H9 (cell line): ENCODE measurements around the gene ADAM19. TPM values are rescaled to one million over a fixed set of nuclear protein-coding genes. Genes with fewer than 3 reads are reported as not detected.

Experiments
- DNase-seq: peaks from one replicate; pipeline ENCODE4 v3.0.0-alpha.2; 2017
- H2AFZ ChIP-seq: one replicate; pipeline ENCODE4 v1.6.1; 2013; ENCODE audit warnings: mild to moderate bottlenecking, low read length, control low read depth, moderate library complexity
- H2AK5ac ChIP-seq: 2 replicates; pipeline ENCODE4 v1.6.1; 2013; ENCODE audit warnings: low read length, control low read depth, mixed read lengths; ENCODE audit not compliant: insufficient read length
- H2BK120ac ChIP-seq: one replicate; pipeline ENCODE4 v1.6.1; 2013; ENCODE audit warnings: low read depth, mild to moderate bottlenecking, low read length, control low read depth, inconsistent platforms; ENCODE audit not compliant: poor library complexity, severe bottlenecking
- H2BK12ac ChIP-seq: 2 replicates; pipeline ENCODE4 v1.6.1; 2013; ENCODE audit warnings: low read length, control low read depth, mixed read lengths, low read depth; ENCODE audit not compliant: insufficient read length
- H2BK15ac ChIP-seq: 2 replicates; pipeline ENCODE4 v1.6.1; 2013; ENCODE audit warnings: low read depth, low read length, control low read depth
- H2BK20ac ChIP-seq: one replicate; pipeline ENCODE4 v1.6.1; 2013; ENCODE audit warnings: low read depth, mild to moderate bottlenecking, low read length, control low read depth, inconsistent platforms; ENCODE audit not compliant: poor library complexity, severe bottlenecking
- H2BK5ac ChIP-seq: 2 replicates; pipeline ENCODE4 v1.6.1; 2013; ENCODE audit warnings: low read length, control low read depth, mixed read lengths; ENCODE audit not compliant: insufficient read length
- H3K14ac ChIP-seq: 2 replicates; pipeline ENCODE4 v1.6.1; 2013; ENCODE audit warnings: low read length, control low read depth; ENCODE audit not compliant: insufficient read depth
- H3K18ac ChIP-seq: 2 replicates; pipeline ENCODE4 v1.6.1; 2013; ENCODE audit warnings: low read depth, mild to moderate bottlenecking, mixed read lengths, low read length, control low read depth; ENCODE audit not compliant: insufficient read length
- H3K23ac ChIP-seq: 2 replicates; pipeline ENCODE4 v1.6.1; 2013; ENCODE audit warnings: low read length, control low read depth, mixed read lengths, low read depth; ENCODE audit not compliant: insufficient read length
- H3K23me2 ChIP-seq: 2 replicates; pipeline ENCODE4 v1.6.1; 2013; ENCODE audit warnings: low read depth, mild to moderate bottlenecking, mixed read lengths, low read length, control low read depth; ENCODE audit not compliant: insufficient read length, poor library complexity, severe bottlenecking
- H3K27ac ChIP-seq: 2 replicates; pipeline ENCODE4 v1.5.1; 2013; ENCODE audit warnings: low read length, control low read depth, mixed read lengths, low read depth; ENCODE audit not compliant: insufficient read length
- H3K27me3 ChIP-seq: 2 replicates; pipeline ENCODE4 v1.6.1; 2013; ENCODE audit warnings: low read length, control low read depth, inconsistent platforms; ENCODE audit not compliant: insufficient read depth
- H3K4ac ChIP-seq: 2 replicates; pipeline ENCODE4 v1.6.1; 2013; ENCODE audit warnings: low read depth, mild to moderate bottlenecking, control low read depth, inconsistent platforms, low read length, moderate library complexity
- H3K4me1 ChIP-seq: 2 replicates; pipeline ENCODE4 v1.6.1; 2013; ENCODE audit warnings: low read length, control low read depth, inconsistent platforms; ENCODE audit not compliant: insufficient read depth
- H3K4me2 ChIP-seq: 2 replicates; pipeline ENCODE4 v1.6.1; 2013; ENCODE audit warnings: low read length, control low read depth, mixed read lengths; ENCODE audit not compliant: insufficient read length, insufficient read depth
- H3K56ac ChIP-seq: 2 replicates; pipeline ENCODE4 v1.6.1; 2013; ENCODE audit warnings: low read depth, mild to moderate bottlenecking, mixed read lengths, low read length, control low read depth; ENCODE audit not compliant: insufficient read length
- H3K79me1 ChIP-seq: 2 replicates; pipeline ENCODE4 v1.6.1; 2013; ENCODE audit warnings: low read depth, mild to moderate bottlenecking, moderate library complexity, low read length, control low read depth, inconsistent platforms; ENCODE audit not compliant: insufficient read depth, poor library complexity, severe bottlenecking
- H3K79me2 ChIP-seq: 2 replicates; pipeline ENCODE4 v1.6.1; 2013; ENCODE audit warnings: low read length, control low read depth, inconsistent platforms; ENCODE audit not compliant: insufficient read depth
- H3K9ac ChIP-seq: 2 replicates; pipeline ENCODE4 v1.6.1; 2013; ENCODE audit warnings: low read length, control low read depth, mixed read lengths; ENCODE audit not compliant: insufficient read length; ENCODE audit errors: extremely low read depth
- H3K9me3 ChIP-seq: one replicate; pipeline ENCODE4 v1.6.1; 2013; ENCODE audit warnings: low read depth, low read length, inconsistent platforms; ENCODE audit not compliant: control insufficient read depth
- H3T11ph ChIP-seq: one replicate; pipeline ENCODE4 v1.6.1; 2013; ENCODE audit warnings: mild to moderate bottlenecking, low read length, control low read depth, inconsistent platforms
- H4K20me1 ChIP-seq: one replicate; pipeline ENCODE4 v1.6.1; 2013; ENCODE audit not compliant: control insufficient read depth, insufficient read length, insufficient read depth
- H4K5ac ChIP-seq: 2 replicates; pipeline ENCODE4 v1.6.1; 2013; ENCODE audit warnings: low read depth, mild to moderate bottlenecking, mixed read lengths, low read length, control low read depth; ENCODE audit not compliant: insufficient read length
- H4K8ac ChIP-seq: replicated peaks from 2 replicates; pipeline ENCODE4 v1.6.1; 2013; ENCODE audit warnings: low read length, control low read depth, mixed read lengths, low read depth; ENCODE audit not compliant: insufficient read length
- H4K91ac ChIP-seq: 2 replicates; pipeline ENCODE4 v1.6.1; 2013; ENCODE audit warnings: low read depth, mild to moderate bottlenecking, moderate library complexity, mixed read lengths, low read length, control low read depth; ENCODE audit not compliant: insufficient read length
- H3K27ac Mint-ChIP-seq, 3 experiments: 2 replicates in 2 of 3; 3 replicates in 1 of 3; pipeline ENCODE4 v1.8.0; 2020 to 2021; ENCODE audit warnings: mixed read lengths in 3 of 3, mild to moderate bottlenecking in 1 of 3, moderate library complexity in 1 of 3
- H3K27me3 Mint-ChIP-seq: 2 replicates; pipeline ENCODE4 v1.8.0; 2021; ENCODE audit warnings: low read depth, mild to moderate bottlenecking, moderate library complexity, mixed read lengths
- H3K36me3 Mint-ChIP-seq, 3 experiments: 2 replicates in 2 of 3; 3 replicates in 1 of 3; pipeline ENCODE4 v1.8.0; 2020 to 2021; ENCODE audit warnings: low read depth in 3 of 3, mixed read lengths in 3 of 3; ENCODE audit not compliant: insufficient read depth in 1 of 3
- H3K4me1 Mint-ChIP-seq, 2 experiments: 2 replicates each; pipeline ENCODE4 v1.8.0; 2020; ENCODE audit warnings: mixed read lengths in 2 of 2
- H3K4me3 Mint-ChIP-seq, 2 experiments: 2 replicates in 1 of 2; 3 replicates in 1 of 2; pipeline ENCODE4 v1.8.0; 2020 to 2021; ENCODE audit warnings: mild to moderate bottlenecking in 2 of 2, mixed read lengths in 2 of 2, moderate library complexity in 1 of 2
- H3K9me3 Mint-ChIP-seq, 2 experiments: 2 replicates in 1 of 2; 3 replicates in 1 of 2; pipeline ENCODE4 v1.8.0; 2020; ENCODE audit warnings: mild to moderate bottlenecking in 2 of 2, mixed read lengths in 2 of 2, moderate library complexity in 1 of 2
- WGBS: extraction: QIAGEN DNeasy Blood & Tissue Kit; methylation state at CpG from one replicate; pipeline ENCODE4 v1.1.7; 2013; ENCODE audit warnings: missing lambda C conversion rate, low lambda C conversion rate, mixed read lengths; ENCODE audit not compliant: insufficient read length; ENCODE audit errors: extremely low coverage; 5-methylcytosine and 5-hydroxymethylcytosine counted together
- total RNA-seq: library from RNA; stranded (reverse); gene quantifications from 2 replicates; pipeline ENCODE4 v1.2.1, GENCODE V29; 2021
- TF ChIP-seq, protein P1 (sequence below): fragments of 200-600 bp; sonication (generic); conservative IDR thresholded peaks from 3 replicates; pipeline ENCODE4 v1.8.0; 2021; ENCODE audit warnings: antibody characterized with exemption, mild to moderate bottlenecking

Gene ADAM19
- total RNA-seq, 1 experiment from 2014 or later: 9.9 TPM

DNA sequence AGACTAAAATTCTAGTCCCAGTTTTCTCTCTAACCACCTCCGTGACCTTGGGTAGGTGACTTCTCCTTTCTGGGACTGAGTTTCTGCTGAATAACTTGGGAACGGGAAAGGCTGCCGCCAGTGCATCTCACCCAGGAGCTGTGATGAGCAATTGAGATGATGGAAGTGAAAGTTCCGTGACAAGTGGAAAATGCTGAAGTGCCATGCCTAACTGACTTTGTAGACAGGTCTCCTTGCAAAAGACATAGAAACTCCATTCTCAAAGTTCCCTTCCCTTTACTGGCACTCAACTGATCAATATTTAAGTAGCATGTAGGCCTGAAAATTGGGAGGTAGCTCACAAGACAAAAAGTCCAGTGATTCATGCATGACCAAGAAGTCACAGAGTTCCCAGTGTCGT is 6.3 kb upstream of the ADAM19 start:
- H2BK5ac ChIP-seq: no peak overlapping the region
- no peaks in the 10 kb centered on the region; the same call in 1 of the 2 replicates for H3K4me1 ChIP-seq
- no peak overlapping the region for H4K5ac ChIP-seq
- no peak overlapping the region for H2BK20ac ChIP-seq
- H2BK15ac ChIP-seq: no peak overlapping the region
- no CpG with 5 or more reads among the region's 5 CpGs for WGBS
- H3K56ac ChIP-seq: no peak overlapping the region
- H3K9me3 ChIP-seq: no peaks in the 10 kb centered on the region
- no peak overlapping the region for H2BK120ac ChIP-seq
- Mint-ChIP-seq H3K27me3 (peaks cover 3% of the 10 kb centered on the region), H3K9me3 (no peaks in the 10 kb centered on the region), H3K4me3 (no peak overlapping the region), H3K36me3 (no peaks in the 10 kb centered on the region), H3K4me1 (peaks cover 19 to 22% of the 10 kb centered on the region in 2 experiments), H3K27ac (no peak overlapping the region)
- no peak overlapping the region for H3K9ac ChIP-seq
- no peak overlapping the region for H3K23ac ChIP-seq
- no peak overlapping the region for H4K8ac ChIP-seq
- TF ChIP-seq, protein P1, sequence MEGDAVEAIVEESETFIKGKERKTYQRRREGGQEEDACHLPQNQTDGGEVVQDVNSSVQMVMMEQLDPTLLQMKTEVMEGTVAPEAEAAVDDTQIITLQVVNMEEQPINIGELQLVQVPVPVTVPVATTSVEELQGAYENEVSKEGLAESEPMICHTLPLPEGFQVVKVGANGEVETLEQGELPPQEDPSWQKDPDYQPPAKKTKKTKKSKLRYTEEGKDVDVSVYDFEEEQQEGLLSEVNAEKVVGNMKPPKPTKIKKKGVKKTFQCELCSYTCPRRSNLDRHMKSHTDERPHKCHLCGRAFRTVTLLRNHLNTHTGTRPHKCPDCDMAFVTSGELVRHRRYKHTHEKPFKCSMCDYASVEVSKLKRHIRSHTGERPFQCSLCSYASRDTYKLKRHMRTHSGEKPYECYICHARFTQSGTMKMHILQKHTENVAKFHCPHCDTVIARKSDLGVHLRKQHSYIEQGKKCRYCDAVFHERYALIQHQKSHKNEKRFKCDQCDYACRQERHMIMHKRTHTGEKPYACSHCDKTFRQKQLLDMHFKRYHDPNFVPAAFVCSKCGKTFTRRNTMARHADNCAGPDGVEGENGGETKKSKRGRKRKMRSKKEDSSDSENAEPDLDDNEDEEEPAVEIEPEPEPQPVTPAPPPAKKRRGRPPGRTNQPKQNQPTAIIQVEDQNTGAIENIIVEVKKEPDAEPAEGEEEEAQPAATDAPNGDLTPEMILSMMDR: no peak
- DNase-seq: no peak
- H2AFZ ChIP-seq: no peak overlapping the region
- no peak overlapping the region for H3K14ac ChIP-seq
- H2BK12ac ChIP-seq: no peak overlapping the region
- no peak overlapping the region for H3T11ph ChIP-seq
- no peaks in the 10 kb centered on the region; the same call in 1 of the 2 replicates for H3K27me3 ChIP-seq
- no peaks in the 10 kb centered on the region for H3K79me2 ChIP-seq
- H4K91ac ChIP-seq: no peak overlapping the region
- no peaks in the 10 kb centered on the region for H3K79me1 ChIP-seq
- no peak overlapping the region for H3K18ac ChIP-seq
- no peak overlapping the region for H2AK5ac ChIP-seq
- no peak overlapping the region for H3K4ac ChIP-seq
- H3K4me2 ChIP-seq: no peak overlapping the region
- H3K27ac ChIP-seq: no peak overlapping the region
- no peaks in the 10 kb centered on the region for H3K23me2 ChIP-seq
- no peaks in the 10 kb centered on the region for H4K20me1 ChIP-seq
